Measurements from ENCODE around the gene PLA2G6. TPM values are rescaled to one million over a fixed set of nuclear protein-coding genes. Genes with fewer than 3 reads are reported as not detected.
A peak's percentile ranks its signal among the peaks of the same experiment; 100 is the strongest.
"Not testable (repeated sequence)": the region's sequence is repeated elsewhere in the genome, so short reads cannot be mapped to it uniquely, and the experiment has no call there.

Gene PLA2G6
- total RNA-seq, 1 experiment from 2014 or later = 29.9 TPM

DNA sequence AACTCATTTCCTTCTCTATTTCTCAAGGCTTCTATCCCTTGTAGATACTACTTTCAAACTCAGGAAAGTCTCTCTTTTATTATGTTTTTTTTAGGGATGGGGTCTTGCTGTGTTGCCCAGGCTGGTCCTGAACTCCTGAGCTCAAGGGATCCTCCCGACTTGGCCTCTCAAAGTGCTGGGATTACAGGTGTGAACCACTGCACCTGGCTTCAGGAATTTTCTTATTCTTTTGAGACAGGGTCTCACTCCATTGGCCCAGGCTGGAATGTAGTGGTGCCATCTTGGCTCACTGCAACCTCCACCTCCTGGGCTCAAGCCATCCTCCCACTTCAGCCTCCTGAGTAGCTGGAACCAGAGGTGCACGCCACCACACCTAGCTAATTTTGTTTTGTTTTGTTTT is 102.4 kb downstream of the PLA2G6 start:
- not testable (repeated sequence) for H3K4me3 Mint-ChIP-seq, H3K4me1 Mint-ChIP-seq

DNA sequence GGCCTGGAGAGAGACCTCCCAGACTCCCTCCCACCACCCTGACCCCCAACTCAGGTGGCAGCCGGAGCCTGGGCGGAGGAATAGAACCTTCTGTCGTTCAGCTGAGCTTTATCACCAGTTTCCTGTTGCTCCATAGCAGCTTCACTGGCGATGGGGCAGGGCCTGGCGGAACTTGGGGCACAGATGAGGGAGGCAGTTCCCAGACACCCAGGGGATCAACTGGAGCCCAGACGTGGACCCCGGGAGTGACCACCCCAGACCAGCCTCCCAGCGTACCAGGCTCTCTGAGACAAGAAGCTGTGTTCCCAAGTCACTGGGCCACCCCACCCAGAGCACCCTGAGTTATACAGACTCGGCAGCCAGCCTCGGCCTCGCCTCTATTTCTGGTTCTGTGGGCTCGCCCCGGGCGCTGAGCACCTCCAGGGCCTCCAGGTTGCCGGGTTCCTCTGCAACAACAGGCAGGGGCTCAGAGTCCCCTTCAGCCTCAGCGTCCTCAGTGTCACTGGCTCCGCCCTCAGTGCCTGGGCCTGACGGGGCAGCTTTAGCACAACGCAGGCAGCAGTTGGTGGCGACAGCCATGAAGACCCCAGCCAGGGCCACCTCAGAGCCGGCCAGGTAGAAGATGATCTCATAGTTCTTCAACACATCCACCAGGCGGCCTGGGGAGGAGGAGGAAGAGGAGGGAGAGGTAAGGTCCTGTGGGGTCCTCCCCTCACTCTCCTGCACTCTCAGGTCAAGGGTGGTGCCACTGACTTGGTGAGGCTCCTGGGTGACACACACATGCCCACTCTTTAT is 103.4 kb downstream of the PLA2G6 start:
- Mint-ChIP-seq H3K36me3 (no peaks in the 10 kb centered on the region; the same call in 1 of the 2 replicates), H3K4me3 (no peak overlapping the region), H3K4me1 (peaks cover 3% of the 10 kb centered on the region), H3K27me3 (ENCODE audit: low read depth) (peaks cover 23% of the 10 kb centered on the region), H3K9me3 (no peaks in the 10 kb centered on the region), H3K27ac (no peak overlapping the region)
- POLR2A ChIA-PET = no interaction called here
- DNase-seq (ENCODE audit: low spot score) (no peak), ATAC-seq (no peak)
- CTCF ChIA-PET = interaction anchor here (14.3 kb wide), 1 partner anchor 23 kb away, joined by 183 read pairs; no protein-coding TSS in a partner anchor
- TF ChIP-seq ETV6 (CRISPR knock-in tag; IDR thresholded peaks at IDR 0.05) (no peak), ZNF219 (CRISPR knock-in tag; IDR thresholded peaks at IDR 0.05; ENCODE audit: borderline replicate concordance) (no peak), ZNF138 (CRISPR knock-in tag; conservative IDR thresholded peaks at IDR 0.05) (no peak), TP53 (CRISPR knock-in tag; IDR thresholded peaks at IDR 0.05) (no peak), CREM (CRISPR knock-in tag; IDR thresholded peaks at IDR 0.05) (no peak), ZNF416 (CRISPR knock-in tag; IDR thresholded peaks at IDR 0.05) (no peak)
- TF ChIP-seq, protein P1, sequence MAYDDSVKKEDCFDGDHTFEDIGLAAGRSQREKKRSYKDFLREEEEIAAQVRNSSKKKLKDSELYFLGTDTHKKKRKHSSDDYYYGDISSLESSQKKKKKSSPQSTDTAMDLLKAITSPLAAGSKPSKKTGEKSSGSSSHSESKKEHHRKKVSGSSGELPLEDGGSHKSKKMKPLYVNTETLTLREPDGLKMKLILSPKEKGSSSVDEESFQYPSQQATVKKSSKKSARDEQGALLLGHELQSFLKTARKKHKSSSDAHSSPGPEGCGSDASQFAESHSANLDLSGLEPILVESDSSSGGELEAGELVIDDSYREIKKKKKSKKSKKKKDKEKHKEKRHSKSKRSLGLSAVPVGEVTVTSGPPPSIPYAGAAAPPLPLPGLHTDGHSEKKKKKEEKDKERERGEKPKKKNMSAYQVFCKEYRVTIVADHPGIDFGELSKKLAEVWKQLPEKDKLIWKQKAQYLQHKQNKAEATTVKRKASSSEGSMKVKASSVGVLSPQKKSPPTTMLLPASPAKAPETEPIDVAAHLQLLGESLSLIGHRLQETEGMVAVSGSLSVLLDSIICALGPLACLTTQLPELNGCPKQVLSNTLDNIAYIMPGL (CRISPR knock-in tag; IDR thresholded peaks at IDR 0.05) = no peak
- TF ChIP-seq, protein P2, sequence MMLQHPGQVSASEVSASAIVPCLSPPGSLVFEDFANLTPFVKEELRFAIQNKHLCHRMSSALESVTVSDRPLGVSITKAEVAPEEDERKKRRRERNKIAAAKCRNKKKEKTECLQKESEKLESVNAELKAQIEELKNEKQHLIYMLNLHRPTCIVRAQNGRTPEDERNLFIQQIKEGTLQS (CRISPR knock-in tag; conservative IDR thresholded peaks at IDR 0.05) = no peak
- TF ChIP-seq, protein P3, sequence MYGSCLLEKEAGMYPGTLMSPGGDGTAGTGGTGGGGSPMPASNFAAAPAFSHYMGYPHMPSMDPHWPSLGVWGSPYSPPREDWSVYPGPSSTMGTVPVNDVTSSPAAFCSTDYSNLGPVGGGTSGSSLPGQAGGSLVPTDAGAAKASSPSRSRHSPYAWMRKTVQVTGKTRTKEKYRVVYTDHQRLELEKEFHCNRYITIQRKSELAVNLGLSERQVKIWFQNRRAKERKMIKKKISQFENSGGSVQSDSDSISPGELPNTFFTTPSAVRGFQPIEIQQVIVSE (CRISPR knock-in tag; IDR thresholded peaks at IDR 0.05; ENCODE audit: borderline replicate concordance) = no peak

More for the DNA sequence above, 102.4 kb downstream of the PLA2G6 start:
- H3K9me3 Mint-ChIP-seq; ATAC-seq; H3K27ac Mint-ChIP-seq; DNase-seq (ENCODE audit: low spot score); H3K36me3 Mint-ChIP-seq; POLR2A ChIA-PET: not testable (repeated sequence)
- peak; percentile 77; the same call in 1 of the 2 replicates for TF ChIP-seq ZNF121 (CRISPR knock-in tag; IDR thresholded peaks at IDR 0.05)
- peaks cover 24% of the 10 kb centered on the region for H3K27me3 Mint-ChIP-seq (ENCODE audit: low read depth)
- CTCF ChIA-PET = interaction anchor here (14.3 kb wide), 1 partner anchor 22 kb away, joined by 183 read pairs; no protein-coding TSS in a partner anchor

DNA sequence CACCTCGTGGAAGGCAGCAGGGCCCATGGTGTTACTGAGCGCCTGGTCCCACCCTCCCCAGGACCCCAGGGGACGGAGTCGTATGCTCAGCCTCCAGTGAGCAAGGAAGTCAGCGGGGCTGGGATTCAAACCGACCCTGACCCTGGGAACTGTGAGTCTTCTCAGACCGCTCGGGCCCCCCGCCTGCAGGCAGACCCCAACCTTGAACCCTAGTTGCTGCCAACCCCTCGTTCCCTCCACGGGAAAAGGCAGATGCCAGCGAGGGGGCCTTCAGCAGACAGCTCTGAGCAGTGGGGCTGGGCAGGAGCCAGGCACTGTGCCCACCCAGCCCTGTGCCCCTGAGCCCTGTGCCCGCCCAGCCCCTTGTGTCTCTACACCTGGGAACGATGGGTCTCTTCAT is 104.0 kb downstream of the PLA2G6 start:
- H3K4me3 Mint-ChIP-seq = no peak overlapping the region
- ATAC-seq (no peak), DNase-seq (ENCODE audit: low spot score) (no peak)
- ChIA-PET CTCF (interaction anchor here (14.3 kb wide), 1 partner anchor 23 kb away, joined by 183 read pairs; no protein-coding TSS in a partner anchor), POLR2A (no interaction called here)
- H3K9me3 Mint-ChIP-seq = no peaks in the 10 kb centered on the region
- no peak overlapping the region for H3K27ac Mint-ChIP-seq
- peaks cover 2% of the 10 kb centered on the region; the same call in 1 of the 2 replicates for H3K4me1 Mint-ChIP-seq
- peaks cover 2% of the 10 kb centered on the region for H3K36me3 Mint-ChIP-seq
- no peak for TF ChIP-seq IRF2 (CRISPR knock-in tag; IDR thresholded peaks at IDR 0.05; ENCODE audit: borderline replicate concordance, low read depth)
- no peak for TF ChIP-seq ZNF232 (CRISPR knock-in tag; IDR thresholded peaks at IDR 0.05)
- TF ChIP-seq SOX15 (CRISPR knock-in tag; IDR thresholded peaks at IDR 0.05) = no peak
- TF ChIP-seq ZNF416 (CRISPR knock-in tag; IDR thresholded peaks at IDR 0.05) = no peak
- no peak for TF ChIP-seq ETV6 (CRISPR knock-in tag; IDR thresholded peaks at IDR 0.05)
- TF ChIP-seq, protein P4, sequence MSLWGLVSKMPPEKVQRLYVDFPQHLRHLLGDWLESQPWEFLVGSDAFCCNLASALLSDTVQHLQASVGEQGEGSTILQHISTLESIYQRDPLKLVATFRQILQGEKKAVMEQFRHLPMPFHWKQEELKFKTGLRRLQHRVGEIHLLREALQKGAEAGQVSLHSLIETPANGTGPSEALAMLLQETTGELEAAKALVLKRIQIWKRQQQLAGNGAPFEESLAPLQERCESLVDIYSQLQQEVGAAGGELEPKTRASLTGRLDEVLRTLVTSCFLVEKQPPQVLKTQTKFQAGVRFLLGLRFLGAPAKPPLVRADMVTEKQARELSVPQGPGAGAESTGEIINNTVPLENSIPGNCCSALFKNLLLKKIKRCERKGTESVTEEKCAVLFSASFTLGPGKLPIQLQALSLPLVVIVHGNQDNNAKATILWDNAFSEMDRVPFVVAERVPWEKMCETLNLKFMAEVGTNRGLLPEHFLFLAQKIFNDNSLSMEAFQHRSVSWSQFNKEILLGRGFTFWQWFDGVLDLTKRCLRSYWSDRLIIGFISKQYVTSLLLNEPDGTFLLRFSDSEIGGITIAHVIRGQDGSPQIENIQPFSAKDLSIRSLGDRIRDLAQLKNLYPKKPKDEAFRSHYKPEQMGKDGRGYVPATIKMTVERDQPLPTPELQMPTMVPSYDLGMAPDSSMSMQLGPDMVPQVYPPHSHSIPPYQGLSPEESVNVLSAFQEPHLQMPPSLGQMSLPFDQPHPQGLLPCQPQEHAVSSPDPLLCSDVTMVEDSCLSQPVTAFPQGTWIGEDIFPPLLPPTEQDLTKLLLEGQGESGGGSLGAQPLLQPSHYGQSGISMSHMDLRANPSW (CRISPR knock-in tag; conservative IDR thresholded peaks at IDR 0.05; ENCODE audit: low read depth) = no peak
- TF ChIP-seq, protein P2 (CRISPR knock-in tag; conservative IDR thresholded peaks at IDR 0.05) = no peak
- no peak for TF ChIP-seq NR1H2 (CRISPR knock-in tag; IDR thresholded peaks at IDR 0.05)
- H3K27me3 Mint-ChIP-seq (ENCODE audit: low read depth) = peaks cover 22% of the 10 kb centered on the region
